Measurements from ENCODE around the gene NGLY1. TPM values are rescaled to one million over a fixed set of nuclear protein-coding genes. Genes with fewer than 3 reads are reported as not detected.

The NGLY1 gene
- total RNA-seq, 1 experiment from 2014 or later, result 47.7 TPM

DNA sequence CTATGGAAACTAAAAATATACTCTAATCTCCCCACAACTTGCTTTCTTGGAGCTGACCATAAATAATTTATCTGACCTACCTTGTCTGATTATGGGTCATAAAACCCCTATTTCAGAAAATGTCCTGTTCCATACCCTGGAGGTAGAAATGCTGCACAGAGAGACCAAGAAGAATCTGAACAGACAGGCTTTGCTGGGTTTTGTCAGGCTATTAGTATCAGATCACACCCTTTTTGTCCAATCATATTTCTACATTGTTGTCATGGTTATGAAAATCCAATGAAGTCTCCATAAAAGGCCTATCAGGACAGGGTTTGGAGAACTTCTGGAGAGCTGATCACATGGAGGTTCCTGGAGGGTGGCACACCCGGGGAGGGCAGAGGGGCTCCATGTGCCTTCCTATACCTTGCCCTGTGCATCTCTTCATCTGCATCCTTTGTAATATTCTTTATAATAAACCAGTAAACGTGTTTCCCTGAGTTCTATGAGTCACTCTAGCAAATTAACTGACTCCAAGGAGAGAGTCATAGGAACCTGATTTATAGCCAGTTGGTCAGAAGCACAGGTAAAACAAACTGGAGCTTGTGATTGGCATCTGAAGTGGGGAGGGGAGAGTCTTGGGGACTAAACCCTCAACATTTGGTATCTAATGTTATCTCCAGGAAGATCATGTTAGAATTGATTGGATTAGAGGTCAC lies 58.1 kb downstream of the NGLY1 start:
- Histone ChIP-seq H3K9me2 (replicated peaks; ENCODE audit: low read length) (no peaks in the 10 kb centered on the region), H3K4me1 (ENCODE audit: insufficient read depth, low read length) (peaks cover 15% of the 10 kb centered on the region), H2AFZ (ENCODE audit: low read length) (no peak overlapping the region), H3K4me2 (ENCODE audit: low read length) (peak overlapping the region; percentile 9; the same call in 1 of the 2 replicates), H3K4me3 (ENCODE audit: low read length) (no peak overlapping the region), H3K27me3 (ENCODE audit: low read length) (no peaks in the 10 kb centered on the region), H3K9me3 (ENCODE audit: low read length) (no peaks in the 10 kb centered on the region), H3K36me3 (ENCODE audit: low read depth, low read length) (peaks cover 23% of the 10 kb centered on the region; the same call in 1 of the 2 replicates), H4K20me1 (ENCODE audit: low read length) (no peaks in the 10 kb centered on the region), H3F3A (ENCODE audit: low read length, unreplicated experiment) (no peaks in the 10 kb centered on the region), H3K27ac (ENCODE audit: low read length) (0 out of 2 replicates have a peak overlapping the region, but pooled peaks have one; percentile 2), H3K9ac (ENCODE audit: low read length) (no peak overlapping the region), H3K79me2 (ENCODE audit: low read length) (no peaks in the 10 kb centered on the region)
- peak; percentile 56 for DNase-seq
- TF ChIP-seq, protein P1, sequence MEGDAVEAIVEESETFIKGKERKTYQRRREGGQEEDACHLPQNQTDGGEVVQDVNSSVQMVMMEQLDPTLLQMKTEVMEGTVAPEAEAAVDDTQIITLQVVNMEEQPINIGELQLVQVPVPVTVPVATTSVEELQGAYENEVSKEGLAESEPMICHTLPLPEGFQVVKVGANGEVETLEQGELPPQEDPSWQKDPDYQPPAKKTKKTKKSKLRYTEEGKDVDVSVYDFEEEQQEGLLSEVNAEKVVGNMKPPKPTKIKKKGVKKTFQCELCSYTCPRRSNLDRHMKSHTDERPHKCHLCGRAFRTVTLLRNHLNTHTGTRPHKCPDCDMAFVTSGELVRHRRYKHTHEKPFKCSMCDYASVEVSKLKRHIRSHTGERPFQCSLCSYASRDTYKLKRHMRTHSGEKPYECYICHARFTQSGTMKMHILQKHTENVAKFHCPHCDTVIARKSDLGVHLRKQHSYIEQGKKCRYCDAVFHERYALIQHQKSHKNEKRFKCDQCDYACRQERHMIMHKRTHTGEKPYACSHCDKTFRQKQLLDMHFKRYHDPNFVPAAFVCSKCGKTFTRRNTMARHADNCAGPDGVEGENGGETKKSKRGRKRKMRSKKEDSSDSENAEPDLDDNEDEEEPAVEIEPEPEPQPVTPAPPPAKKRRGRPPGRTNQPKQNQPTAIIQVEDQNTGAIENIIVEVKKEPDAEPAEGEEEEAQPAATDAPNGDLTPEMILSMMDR (conservative IDR thresholded peaks at IDR 0.05; ENCODE audit: low read depth, low read length), result no peak
- TF ChIP-seq EZH2 (IDR thresholded peaks at IDR 0.05; ENCODE audit: low read length, unreplicated experiment), result no peak
- CTCF ChIA-PET, result no interaction called here
- POLR2A ChIA-PET (ENCODE audit: unreplicated experiment), result no interaction called here
- no TSS peak for BruUV-seq (replicated peaks)
- intact Hi-C loops (cut with micrococcal nuclease), result loop anchor here (5.0 kb wide), 1 partner anchor 63 kb away; the partner anchor contains the start of gene TOP2B
- peak; percentile 51 for ATAC-seq

DNA sequence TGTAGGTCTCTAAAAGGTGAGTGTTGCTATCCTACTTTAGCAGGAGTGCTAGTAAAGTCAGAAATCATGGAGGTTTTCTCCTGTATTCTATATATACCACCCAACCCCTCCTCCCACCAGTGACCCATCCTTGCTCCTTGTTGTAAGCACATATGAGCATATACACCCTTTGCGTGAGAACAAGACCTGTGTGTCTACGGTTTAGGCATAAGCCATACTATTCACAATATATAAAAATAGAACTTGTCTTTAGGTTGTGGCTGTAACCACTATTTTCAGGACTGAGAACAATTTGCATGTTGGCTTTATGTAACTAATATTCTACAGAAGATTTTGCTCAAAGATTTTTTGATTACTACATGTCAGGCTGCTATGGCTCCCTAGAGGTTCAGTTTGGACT lies 59.4 kb downstream of the NGLY1 start:
- TF ChIP-seq EZH2 (IDR thresholded peaks at IDR 0.05; ENCODE audit: low read length, unreplicated experiment) (no peak), EZH2phosphoT487 (IDR thresholded peaks at IDR 0.05; ENCODE audit: borderline replicate concordance, low read length) (no peak)
- TF ChIP-seq, protein P1 (conservative IDR thresholded peaks at IDR 0.05; ENCODE audit: low read depth, low read length), result no peak
- Histone ChIP-seq H3K4me2 (ENCODE audit: low read length) (no peak overlapping the region), H4K20me1 (ENCODE audit: low read length) (no peaks in the 10 kb centered on the region), H3F3A (ENCODE audit: low read length, unreplicated experiment) (no peaks in the 10 kb centered on the region), H3K9ac (ENCODE audit: low read length) (no peak overlapping the region), H3K4me3 (ENCODE audit: low read length) (no peak overlapping the region), H2AFZ (ENCODE audit: low read length) (no peak overlapping the region), H3K9me2 (replicated peaks; ENCODE audit: low read length) (no peaks in the 10 kb centered on the region), H3K27me3 (ENCODE audit: low read length) (no peaks in the 10 kb centered on the region), H3K27ac (ENCODE audit: low read length) (no peak overlapping the region), H3K79me2 (ENCODE audit: low read length) (no peaks in the 10 kb centered on the region), H3K9me3 (ENCODE audit: low read length) (no peaks in the 10 kb centered on the region), H3K36me3 (ENCODE audit: low read depth, low read length) (peaks cover 23% of the 10 kb centered on the region; the same call in 1 of the 2 replicates), H3K4me1 (ENCODE audit: insufficient read depth, low read length) (peaks cover 15% of the 10 kb centered on the region)
- CTCF ChIA-PET, result no interaction called here
- intact Hi-C loops (cut with micrococcal nuclease), result no loop called here
- ATAC-seq (no peak), DNase-seq (no peak)
- POLR2A ChIA-PET (ENCODE audit: unreplicated experiment), result no interaction called here
- no TSS peak for BruUV-seq (replicated peaks)

DNA sequence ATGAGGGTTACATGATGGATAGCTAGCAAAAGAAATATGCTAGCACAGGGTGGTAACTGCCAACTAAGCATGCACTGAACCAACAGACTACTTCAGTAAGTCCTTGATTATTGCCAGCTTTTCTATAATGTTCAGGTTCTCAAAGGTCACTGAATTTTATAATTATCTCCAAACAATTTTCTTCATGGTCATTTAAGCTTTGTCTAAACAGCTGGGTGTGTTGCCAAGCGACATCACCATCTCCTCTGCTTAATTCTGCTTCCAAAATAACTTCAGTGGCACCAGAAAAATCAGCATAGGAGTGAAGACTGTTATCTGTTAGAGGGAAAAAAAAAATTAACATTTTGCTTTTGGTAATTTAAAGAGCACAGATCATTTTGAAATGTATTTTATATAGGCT lies 63.9 kb downstream of the NGLY1 start:
- peaks cover 6% of the 10 kb centered on the region; the same call in 1 of the 2 replicates for H3K36me3 ChIP-seq (ENCODE audit: low read depth, low read length)
- no peak overlapping the region for H3K4me2 ChIP-seq (ENCODE audit: low read length)
- no peak overlapping the region for H3K27ac ChIP-seq (ENCODE audit: low read length)
- H3K4me1 ChIP-seq (ENCODE audit: insufficient read depth, low read length), result no peaks in the 10 kb centered on the region
- no peaks in the 10 kb centered on the region for H3K27me3 ChIP-seq (ENCODE audit: low read length)
- no peak for TF ChIP-seq EZH2phosphoT487 (IDR thresholded peaks at IDR 0.05; ENCODE audit: borderline replicate concordance, low read length)
- TF ChIP-seq EZH2 (IDR thresholded peaks at IDR 0.05; ENCODE audit: low read length, unreplicated experiment), result no peak
- TF ChIP-seq, protein P1 (conservative IDR thresholded peaks at IDR 0.05; ENCODE audit: low read depth, low read length), result no peak
- no peak overlapping the region for H3K4me3 ChIP-seq (ENCODE audit: low read length)
- DNase-seq (no peak), ATAC-seq (no peak)
- H2AFZ ChIP-seq (ENCODE audit: low read length), result no peak overlapping the region
- no peaks in the 10 kb centered on the region for H3K79me2 ChIP-seq (ENCODE audit: low read length)
- ChIA-PET POLR2A (ENCODE audit: unreplicated experiment) (no interaction called here), CTCF (no interaction called here)
- BruUV-seq (replicated peaks), result TSS peak; percentile 17
- H3K9ac ChIP-seq (ENCODE audit: low read length), result no peak overlapping the region
- H3F3A ChIP-seq (ENCODE audit: low read length, unreplicated experiment), result no peaks in the 10 kb centered on the region
- H3K9me3 ChIP-seq (ENCODE audit: low read length), result no peaks in the 10 kb centered on the region
- no peaks in the 10 kb centered on the region for H4K20me1 ChIP-seq (ENCODE audit: low read length)
- intact Hi-C loops (cut with micrococcal nuclease), result no loop called here
- no peaks in the 10 kb centered on the region for H3K9me2 ChIP-seq (replicated peaks; ENCODE audit: low read length)

All from PC-3 (cell line).